Left ventricle myocardium inferior (tissue), 1 donor: ENCODE measurements around the gene TIE1. TPM values are rescaled to one million over a fixed set of nuclear protein-coding genes. Genes with fewer than 3 reads are reported as not detected.

Experiments used
- DNase-seq: peaks from one replicate; pipeline ENCODE4 v3.0.0-alpha.2; 2020
- H3K27ac ChIP-seq: fragments of 200-600 bp; replicated peaks from 2 replicates; pipeline ENCODE4 v1.8.0; 2021
- H3K27me3 ChIP-seq: fragments of 200-600 bp; 2 replicates; pipeline ENCODE4 v1.8.0; 2021; ENCODE audit warnings: low read depth
- H3K36me3 ChIP-seq: fragments of 200-600 bp; 2 replicates; pipeline ENCODE4 v1.8.0; 2021
- H3K4me1 ChIP-seq: fragments of 200-600 bp; 2 replicates; pipeline ENCODE4 v1.8.0; 2021
- H3K4me3 ChIP-seq: fragments of 200-600 bp; 2 replicates; pipeline ENCODE4 v1.8.0; 2021; ENCODE audit warnings: mild to moderate bottlenecking, moderate library complexity
- H3K9me3 ChIP-seq: fragments of 200-600 bp; replicated peaks from 2 replicates; pipeline ENCODE4 v1.8.0; 2021
- CTCF ChIP-seq: fragments of 200-600 bp; IDR thresholded peaks from 2 replicates; pipeline ENCODE4 v1.8.0; 2021; ENCODE audit warnings: antibody characterized with exemption, mild to moderate bottlenecking, borderline replicate concordance
- intact Hi-C: fragments of 100-400 bp; cut with micrococcal nuclease; formaldehyde crosslinking; loops from one replicate; pipeline ENCODE4 v1.11.0; 2022
- total RNA-seq: library from RNA; stranded (reverse); fragmentation: NEBNext Ultra II Directional; extraction: Animal tissue kit (Norgen Biotek cat#: 25700); gene quantifications from one replicate; pipeline ENCODE4 v1.2.1, GENCODE V29; 2021
- donor health status: DM: no; HTN: yes; CAD: no; lungs with severe emphysema.

The TIE1 gene
- total RNA-seq, 1 donor from 2014 or later, result 25.1 TPM

GRCh38 chr1:43306688-43307457, 6.1 kb downstream of the TIE1 start:
- Histone ChIP-seq H3K9me3 (no peaks in the 10 kb centered on the region), H3K4me3 (no peak overlapping the region), H3K4me1 (peaks cover 57% of the 10 kb centered on the region), H3K36me3 (peaks cover 28% of the 10 kb centered on the region), H3K27ac (no peak overlapping the region), H3K27me3 (no peaks in the 10 kb centered on the region)
- DNase-seq, result no peak
- intact Hi-C loops, result no loop called here
- no peak for TF ChIP-seq CTCF

- Histone ChIP-seq H3K27ac (no peak overlapping the region), H3K27me3 (no peaks in the 10 kb centered on the region), H3K4me1 (peaks cover 50% of the 10 kb centered on the region), H3K9me3 (no peaks in the 10 kb centered on the region), H3K4me3 (no peak overlapping the region), H3K36me3 (peaks cover 32% of the 10 kb centered on the region)
- intact Hi-C loops, result no loop called here
- no peak for TF ChIP-seq CTCF
- DNase-seq, result no peak
These were observed 6.8 kb downstream of the TIE1 start for GRCh38 chr1:43307458-43308158.

- Histone ChIP-seq H3K27ac (no peak overlapping the region), H3K4me3 (no peak overlapping the region), H3K36me3 (peaks cover 36% of the 10 kb centered on the region), H3K4me1 (peaks cover 38% of the 10 kb centered on the region), H3K27me3 (no peaks in the 10 kb centered on the region), H3K9me3 (no peaks in the 10 kb centered on the region)
- no peak for TF ChIP-seq CTCF
- no peak for DNase-seq
- intact Hi-C loops, result no loop called here
These were observed 8.0 kb downstream of the TIE1 start for GRCh38 chr1:43308635-43309404.

GRCh38 chr1:43309405-43310025, 8.7 kb downstream of the TIE1 start:
- H3K4me1 ChIP-seq, result peaks cover 31% of the 10 kb centered on the region
- H3K27ac ChIP-seq, result no peak overlapping the region
- no peak overlapping the region for H3K4me3 ChIP-seq
- H3K36me3 ChIP-seq, result peaks cover 36% of the 10 kb centered on the region
- intact Hi-C loops, result no loop called here
- DNase-seq, result no peak
- no peaks in the 10 kb centered on the region for H3K9me3 ChIP-seq
- TF ChIP-seq CTCF, result no peak
- no peaks in the 10 kb centered on the region for H3K27me3 ChIP-seq

GRCh38 chr1:43311521-43311920, 10.7 kb downstream of the TIE1 start:
- DNase-seq, result no peak
- H3K9me3 ChIP-seq, result no peaks in the 10 kb centered on the region
- H3K4me1 ChIP-seq, result peaks cover 17% of the 10 kb centered on the region
- no peak overlapping the region for H3K27ac ChIP-seq
- intact Hi-C loops, result no loop called here
- no peak for TF ChIP-seq CTCF
- no peak overlapping the region for H3K4me3 ChIP-seq
- H3K36me3 ChIP-seq, result peaks cover 36% of the 10 kb centered on the region
- H3K27me3 ChIP-seq, result no peaks in the 10 kb centered on the region
